H1 (cell line): ENCODE data around the gene VAT1. TPM values are rescaled to one million over a fixed set of nuclear protein-coding genes. Genes with fewer than 3 reads are reported as not detected.

Experiments
- NANOG ChIP-seq: IDR thresholded peaks from 2 replicates; pipeline ENCODE4 v1.6.1; 2011; ENCODE audit warnings: low read length, low read depth, mild to moderate bottlenecking, inconsistent platforms; ENCODE audit not compliant: insufficient read depth, poor library complexity, severe bottlenecking
- RAD21 ChIP-seq, 2 experiments: IDR thresholded peaks in 1 of 2; conservative IDR thresholded peaks in 1 of 2; 2 replicates each; pipeline ENCODE4 v1.6.1; 2011; ENCODE audit warnings: low read depth in 2 of 2, low read length in 2 of 2, improper control_type of control experiment in 1 of 2, inconsistent platforms in 1 of 2, mild to moderate bottlenecking in 1 of 2, moderate library complexity in 1 of 2
- polyA plus RNA-seq, 7 experiments: library from polyadenylated mRNA; depleted of rRNA in 3 of 7; stranded (reverse) in 5 of 7; unstranded in 2 of 7; fragments of >200 nt in 5 of 7; fragments of 200-250 nt in 2 of 7; gene quantifications; 1 replicate in 5 of 7; 2 replicates in 1 of 7; 4 replicates in 1 of 7; pipeline versions ENCODE4 v1.2.1 to v1.2.3, GENCODE V29; 2011 to 2013; ENCODE audit warnings: missing spikeins in 2 of 7, mixed read lengths in 2 of 7
- total RNA-seq: library from RNA; stranded (reverse); fragmentation: NEBNext Ultra II Directional; extraction: Animal tissue kit (Norgen Biotek cat#: 25700); gene quantifications from 2 replicates; pipeline ENCODE4 v1.2.1, GENCODE V29; 2021
- TF ChIP-seq, protein P1 (sequence below): IDR thresholded peaks from 2 replicates; pipeline ENCODE4 v1.6.1; 2011; ENCODE audit warnings: low read depth, mild to moderate bottlenecking, low read length; ENCODE audit not compliant: insufficient read depth

Gene VAT1
- total and polyA plus RNA-seq, 2 of the 8 experiments (the other 6 are each of a cell fraction or from before 2014, with no cell fraction given): 200 to 295 TPM

DNA sequence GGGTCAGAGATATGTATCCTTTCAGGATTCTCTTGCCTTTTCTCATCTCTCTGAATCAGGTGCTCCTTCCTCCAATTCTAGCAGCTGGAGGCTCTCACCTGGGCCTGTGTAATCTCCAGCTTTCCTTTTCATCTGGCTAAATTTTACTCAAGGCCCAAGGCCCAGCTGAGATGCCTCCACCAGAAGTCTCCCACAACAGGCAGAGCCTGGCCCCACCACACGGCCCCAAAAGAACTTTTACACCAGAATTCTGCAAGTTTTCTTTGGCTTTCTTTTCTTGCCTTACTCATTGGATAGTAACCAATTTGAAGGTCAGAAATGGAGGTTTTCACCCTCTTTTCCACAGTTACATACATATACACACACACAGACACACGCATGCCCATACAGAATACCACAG lies 17.5 kb upstream of the VAT1 start (continued):
- TF ChIP-seq NANOG (no peak), RAD21 (IDR thresholded peaks at IDR 0.05 in 1 of 2, conservative IDR thresholded peaks at IDR 0.05 in 1 of 2; ENCODE audit: low read depth in 2 of 2, low read length in 2 of 2) (no peak)
- TF ChIP-seq, protein P1, sequence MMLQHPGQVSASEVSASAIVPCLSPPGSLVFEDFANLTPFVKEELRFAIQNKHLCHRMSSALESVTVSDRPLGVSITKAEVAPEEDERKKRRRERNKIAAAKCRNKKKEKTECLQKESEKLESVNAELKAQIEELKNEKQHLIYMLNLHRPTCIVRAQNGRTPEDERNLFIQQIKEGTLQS: no peak
